ENCODE data around the gene ATP6AP1.

DNA sequence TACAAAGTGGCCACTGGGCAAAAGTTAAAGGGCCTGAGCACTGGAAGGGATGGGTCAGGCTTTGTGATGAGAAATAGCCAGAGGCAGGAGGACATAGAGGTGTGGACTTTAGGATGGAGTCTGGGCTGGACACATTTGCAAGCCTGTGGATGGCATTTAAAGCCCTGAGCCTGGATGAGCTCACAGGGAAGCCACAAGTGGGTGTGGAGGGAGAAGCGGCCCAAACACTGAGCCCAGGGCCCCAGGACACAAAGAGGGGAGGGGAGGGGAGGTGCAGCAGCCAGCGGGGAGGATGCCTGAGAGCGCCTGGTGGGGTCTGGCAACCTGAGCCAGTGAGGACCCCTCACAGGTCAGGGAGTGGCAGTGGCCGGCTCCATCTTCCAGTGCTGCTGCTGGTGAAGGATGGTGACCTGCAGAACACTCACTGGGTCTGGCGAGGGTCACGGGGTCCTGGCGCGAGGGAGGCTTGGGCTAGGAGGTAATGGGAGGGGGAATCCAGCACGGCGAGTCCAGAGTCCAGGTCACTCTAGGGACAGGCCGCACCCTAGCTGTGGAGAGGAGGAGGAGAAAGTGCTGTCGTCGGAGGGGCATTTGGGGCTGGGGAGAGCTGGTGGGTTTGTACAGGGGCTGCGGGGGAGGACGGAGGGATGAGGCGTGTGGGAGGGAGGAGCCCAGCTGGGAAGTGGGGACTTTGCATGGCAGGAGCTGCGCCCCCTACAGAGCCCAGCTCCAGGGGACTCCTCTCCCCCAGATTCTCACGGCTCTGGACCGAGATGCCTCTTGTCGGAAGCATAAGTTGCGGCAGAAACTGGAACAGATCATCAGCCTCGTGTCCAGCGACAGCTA, 43.6 kb downstream of the ATP6AP1 start:
- no peak for TF ChIP-seq ZBTB8A (tag by site-specific recombination; IDR thresholded peaks at IDR 0.05)
- no peak for TF ChIP-seq ZNF701 (tag by site-specific recombination; IDR thresholded peaks at IDR 0.05)
- TF ChIP-seq ZNF274 (IDR thresholded peaks at IDR 0.05; ENCODE audit: low read length) = no peak
- no peak for TF ChIP-seq ZNF274 (tag by site-specific recombination; IDR thresholded peaks at IDR 0.05; ENCODE audit: borderline replicate concordance)
